Common myeloid progenitor, CD34-positive (primary cell): ENCODE data around the gene ZBTB9.
"Not testable (repeated sequence)": the region's sequence is repeated elsewhere in the genome, so short reads cannot be mapped to it uniquely, and the experiment has no call there.

Experiments
- CTCF ChIA-PET: fragments of 350-600 bp; sonication (Branson Sonifier 250); formaldehyde crosslinking; loops from one replicate; lab custom pipeline; 2021; ENCODE audit warnings: antibody characterized with exemption; lab: Charles Lee
- POLR2A ChIA-PET: fragments of 350-600 bp; sonication (Branson Sonifier 250); formaldehyde crosslinking; loops from one replicate; lab custom pipeline; 2021; ENCODE audit warnings: antibody characterized with exemption; lab: Charles Lee
- DNase-seq, 3 donors: peaks; one replicate each; pipeline versions ENCODE4 v3.0.0 to v3.0.0-alpha.2; 2013
- H3K27ac ChIP-seq, 2 experiments: 1 replicate in 1 of 2; 2 replicates in 1 of 2; pipeline ENCODE4 v1.7.0; 2013; ENCODE audit warnings: inconsistent platforms in 2 of 2, low read length in 2 of 2, mild to moderate bottlenecking in 2 of 2, low read depth in 1 of 2, moderate library complexity in 1 of 2; ENCODE audit not compliant: severe bottlenecking in 2 of 2, insufficient read depth in 1 of 2, poor library complexity in 1 of 2
- H3K27me3 ChIP-seq, 5 experiments: replicated peaks in 2 of 5; 1 replicate in 3 of 5; 2 replicates in 2 of 5; pipeline versions ENCODE4 v1.6.1 to v1.7.0; 2013; ENCODE audit warnings: low read length in 4 of 5, mild to moderate bottlenecking in 2 of 5, moderate library complexity in 2 of 5, inconsistent platforms in 1 of 5; ENCODE audit not compliant: insufficient read depth in 5 of 5, control insufficient read depth in 4 of 5
- H3K36me3 ChIP-seq, 4 experiments: 1 replicate in 2 of 4; 2 replicates in 2 of 4; pipeline versions ENCODE4 v1.6.1 to v1.7.0; 2013; ENCODE audit warnings: low read length in 3 of 4, control low read depth in 1 of 4, mild to moderate bottlenecking in 1 of 4; ENCODE audit not compliant: control insufficient read depth in 4 of 4, insufficient read depth in 4 of 4
- H3K4me1 ChIP-seq, 4 experiments: 1 replicate in 3 of 4; 2 replicates in 1 of 4; pipeline versions ENCODE4 v1.6.1 to v1.7.1; 2013; ENCODE audit warnings: low read length in 3 of 4, mild to moderate bottlenecking in 3 of 4, control low read depth in 1 of 4, inconsistent platforms in 1 of 4, moderate library complexity in 1 of 4; ENCODE audit not compliant: control insufficient read depth in 4 of 4, insufficient read depth in 4 of 4; ENCODE audit errors: control extremely low read depth in 1 of 4
- H3K4me3 ChIP-seq, 7 experiments: 1 replicate in 4 of 7; 2 replicates in 3 of 7; pipeline versions ENCODE4 v1.5.1 to v1.7.0; 2013; ENCODE audit warnings: mild to moderate bottlenecking in 7 of 7, low read length in 6 of 7, moderate library complexity in 6 of 7, inconsistent platforms in 2 of 7, low read depth in 2 of 7, control low read depth in 1 of 7; ENCODE audit not compliant: insufficient read depth in 4 of 7, control insufficient read depth in 1 of 7; ENCODE audit errors: extremely low read depth in 1 of 7
- H3K9me3 ChIP-seq, 5 experiments: 1 replicate in 4 of 5; 2 replicates in 1 of 5; pipeline versions ENCODE4 v1.6.1 to v1.7.1; 2013; ENCODE audit warnings: low read length in 4 of 5, mild to moderate bottlenecking in 2 of 5, inconsistent platforms in 1 of 5, low read depth in 1 of 5, moderate library complexity in 1 of 5; ENCODE audit not compliant: control insufficient read depth in 4 of 5, insufficient read depth in 2 of 5; ENCODE audit errors: control extremely low read depth in 1 of 5
- WGBS: methylation state at CpG from one replicate; pipeline ENCODE4 v1.1.5; 2013; ENCODE audit not compliant: insufficient coverage; 5-methylcytosine and 5-hydroxymethylcytosine counted together

Gene ZBTB9

GRCh38 chr6:33459226-33459625 is 4.8 kb downstream of the ZBTB9 start:
- ChIA-PET CTCF (no interaction called here), POLR2A (no interaction called here)
- Histone ChIP-seq H3K4me3 (no peak overlapping the region), H3K36me3 (peaks cover 2 to 15% (median 10%) of the 10 kb centered on the region in 4 experiments), H3K4me1 (peaks cover 0 to 9% (median 9%) of the 10 kb centered on the region in 4 experiments), H3K9me3 (peaks cover 0 to 2% (median 0%) of the 10 kb centered on the region in 5 experiments), H3K27me3 (no peaks in the 10 kb centered on the region), H3K27ac (no peak overlapping the region)
- DNase-seq, result no peak
- WGBS, result 100% methylated on average over 2 of the region's 2 CpGs

GRCh38 chr6:33466075-33466735 is 11.8 kb downstream of the ZBTB9 start:
- ChIA-PET POLR2A (no interaction called here), CTCF (no interaction called here)
- Histone ChIP-seq H3K9me3 (no peaks in the 10 kb centered on the region), H3K27me3 (no peaks in the 10 kb centered on the region), H3K36me3 (no peaks in the 10 kb centered on the region), H3K27ac (no peak overlapping the region), H3K4me1 (no peaks in the 10 kb centered on the region), H3K4me3 (no peak overlapping the region)
- no peak for DNase-seq
- 94% methylated on average over 4 of the region's 4 CpGs for WGBS

GRCh38 chr6:33467091-33467490 is 12.7 kb downstream of the ZBTB9 start:
- 94% methylated on average over 5 of the region's 7 CpGs for WGBS
- Histone ChIP-seq H3K9me3 (no peaks in the 10 kb centered on the region), H3K4me3 (no peak overlapping the region), H3K27me3 (no peaks in the 10 kb centered on the region), H3K36me3 (no peaks in the 10 kb centered on the region), H3K27ac (no peak overlapping the region), H3K4me1 (no peaks in the 10 kb centered on the region)
- CTCF ChIA-PET, result no interaction called here
- no peak for DNase-seq
- POLR2A ChIA-PET, result no interaction called here

GRCh38 chr6:33469661-33470060 is 15.3 kb downstream of the ZBTB9 start:
- Histone ChIP-seq H3K27ac (no peak overlapping the region), H3K36me3 (no peaks in the 10 kb centered on the region), H3K4me3 (no peak overlapping the region), H3K9me3 (no peaks in the 10 kb centered on the region), H3K27me3 (no peaks in the 10 kb centered on the region), H3K4me1 (no peaks in the 10 kb centered on the region)
- 100% methylated on average over 2 of the region's 3 CpGs for WGBS
- DNase-seq, result no peak
- CTCF ChIA-PET, result interaction anchor here (1.0 kb wide), 1 partner anchor 11 kb away, joined by 3 read pairs; no protein-coding TSS in a partner anchor
- POLR2A ChIA-PET, result no interaction called here

- DNase-seq, result peak in 1 of 3 donors; percentile 9
- Histone ChIP-seq H3K4me3 (no peak overlapping the region), H3K4me1 (no peaks in the 10 kb centered on the region), H3K27me3 (no peaks in the 10 kb centered on the region), H3K36me3 (no peaks in the 10 kb centered on the region), H3K9me3 (no peaks in the 10 kb centered on the region), H3K27ac (no peak overlapping the region)
- ChIA-PET CTCF (interaction anchor here (1.0 kb wide), 1 partner anchor 12 kb away, joined by 4 read pairs; no protein-coding TSS in a partner anchor), POLR2A (no interaction called here)
- WGBS, result 100% methylated on average over 3 of the region's 3 CpGs
Measured at GRCh38 chr6:33477864-33478263, 23.5 kb downstream of the ZBTB9 start.

GRCh38 chr6:33481192-33481591 is 26.8 kb downstream of the ZBTB9 start:
- 40% methylated on average over 1 of the region's 1 CpG for WGBS
- H3K36me3 ChIP-seq, result no peaks in the 10 kb centered on the region
- no peaks in the 10 kb centered on the region for H3K27me3 ChIP-seq
- H3K4me3 ChIP-seq, result no peak overlapping the region
- no peaks in the 10 kb centered on the region for H3K4me1 ChIP-seq
- CTCF ChIA-PET, result interaction anchor here (0.8 to 1.4 kb wide), 3 partner anchors 33 to 50 kb away, joined by 3 to 4 read pairs (median 3); no protein-coding TSS in a partner anchor
- POLR2A ChIA-PET, result no interaction called here
- DNase-seq, result peak; percentile 17 to 27 (median 23)
- H3K9me3 ChIP-seq, result no peaks in the 10 kb centered on the region
- no peak overlapping the region for H3K27ac ChIP-seq

GRCh38 chr6:33482620-33483019 is 28.2 kb downstream of the ZBTB9 start:
- H3K27me3 ChIP-seq, DNase-seq, H3K36me3 ChIP-seq, CTCF ChIA-PET, H3K9me3 ChIP-seq, POLR2A ChIA-PET, H3K4me3 ChIP-seq, H3K27ac ChIP-seq, H3K4me1 ChIP-seq: not testable (repeated sequence)
- WGBS, result 96% methylated on average over 4 of the region's 5 CpGs
